OCI-M2 (cell line): ENCODE results near the gene MME.

ENCODE experiments used
- DNase-seq: peaks from one replicate; lab custom pipeline; 2025; ENCODE audit not compliant: unreplicated experiment; lab: John Stamatoyannopoulos, UW

The MME gene

GRCh38 chr3:155079746-155080487 lies at the start of gene MME:
Gene MME, plus strand, starts transcription at chr3:155080319. Its CDS starts 3,849 bp downstream, at chr3:155084168.
- no peak for DNase-seq

DNA sequence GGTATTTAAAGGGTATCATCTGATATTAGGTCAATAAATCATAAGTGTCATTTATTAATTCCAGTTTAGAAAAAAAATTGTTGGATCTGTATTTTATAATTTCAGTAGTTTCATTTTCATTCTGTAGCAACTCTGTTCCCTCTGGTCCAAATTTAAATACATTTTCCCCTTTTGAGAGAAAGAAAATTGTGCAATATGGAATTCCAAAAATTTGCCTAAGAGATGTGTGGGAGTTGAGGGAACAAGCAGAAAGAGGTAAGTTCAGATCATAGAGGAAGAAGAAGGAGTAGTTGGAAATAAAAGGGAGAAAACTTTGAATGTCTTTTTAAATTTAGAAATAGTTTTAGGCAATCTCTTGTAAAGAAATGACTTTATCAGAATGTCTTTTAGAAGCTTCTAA lies 48.9 kb upstream of the MME start:
- no peak for DNase-seq

DNA sequence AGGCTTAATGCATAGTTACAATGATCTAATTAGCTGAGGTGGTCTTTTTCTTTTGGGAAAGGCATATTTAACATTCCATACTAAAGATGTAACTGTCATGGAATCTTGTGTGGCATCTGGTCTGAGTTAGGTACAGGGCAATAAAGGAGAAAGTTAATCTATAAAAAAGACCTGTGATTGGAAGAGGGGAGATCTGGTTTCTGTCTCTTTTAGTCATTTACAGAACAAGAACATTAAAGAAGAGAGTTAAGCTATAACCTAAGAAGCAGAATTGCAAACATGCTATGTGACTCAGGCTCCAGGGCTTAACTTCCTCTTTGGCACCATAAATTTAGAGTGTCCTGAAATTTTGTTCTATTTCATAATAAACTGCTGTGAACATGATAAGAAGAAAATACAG lies 47.2 kb upstream of the MME start:
- no peak for DNase-seq

GRCh38 chr3:155034786-155035185 lies 45.3 kb upstream of the MME start:
- no peak for DNase-seq

DNA sequence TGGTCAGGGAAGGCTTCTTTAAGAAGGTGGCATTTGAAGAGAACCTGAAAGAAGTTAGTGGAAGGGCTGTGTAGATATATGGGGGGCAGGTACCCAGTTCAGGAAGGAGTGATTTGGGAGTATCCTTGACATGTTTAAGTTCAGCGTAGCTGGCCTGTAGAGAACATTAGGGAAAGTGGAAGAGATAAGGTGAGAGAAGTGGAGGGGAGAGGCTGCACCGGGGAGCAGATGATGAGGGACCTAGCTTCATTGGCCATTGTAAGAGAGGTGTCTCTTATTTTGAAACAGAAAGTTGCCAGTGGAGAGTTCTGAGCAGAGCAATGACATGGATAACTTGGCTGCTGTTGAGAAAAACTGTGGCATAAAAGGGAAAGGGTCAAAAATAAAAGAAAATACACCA lies 44.6 kb upstream of the MME start:
- no peak for DNase-seq

DNA sequence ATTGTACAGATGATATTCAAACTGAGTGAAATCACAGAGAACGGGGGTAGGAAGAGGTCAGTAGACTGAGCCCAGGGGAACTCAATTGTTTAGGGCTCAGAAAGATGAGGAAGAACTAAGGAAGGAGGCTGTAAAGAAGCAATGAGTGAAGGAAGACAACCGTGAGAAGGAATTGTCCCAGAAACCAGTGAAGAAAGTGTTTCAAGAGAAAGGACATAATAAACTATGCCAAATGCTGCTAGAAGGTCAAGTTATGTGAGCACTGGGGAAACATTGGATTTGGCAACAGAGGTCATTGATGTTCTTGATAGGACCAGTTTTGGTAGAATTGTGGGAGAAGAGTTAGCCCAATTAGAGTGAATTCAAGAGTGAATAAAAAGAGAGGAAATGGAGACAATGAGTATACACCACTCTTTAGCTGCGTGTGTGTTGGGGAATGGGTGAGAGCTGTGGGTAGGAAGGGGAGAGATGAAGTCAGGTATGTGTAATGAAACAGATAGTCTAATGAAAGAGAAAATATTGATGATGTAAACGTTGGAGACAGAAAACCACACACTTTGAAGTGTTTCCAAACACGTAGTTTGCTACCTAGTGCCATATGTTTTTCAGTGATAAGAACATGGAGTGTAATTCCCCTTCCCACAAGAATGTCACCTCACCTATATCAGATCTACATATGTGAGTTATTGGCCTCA lies 42.5 kb upstream of the MME start:
- no peak for DNase-seq

DNA sequence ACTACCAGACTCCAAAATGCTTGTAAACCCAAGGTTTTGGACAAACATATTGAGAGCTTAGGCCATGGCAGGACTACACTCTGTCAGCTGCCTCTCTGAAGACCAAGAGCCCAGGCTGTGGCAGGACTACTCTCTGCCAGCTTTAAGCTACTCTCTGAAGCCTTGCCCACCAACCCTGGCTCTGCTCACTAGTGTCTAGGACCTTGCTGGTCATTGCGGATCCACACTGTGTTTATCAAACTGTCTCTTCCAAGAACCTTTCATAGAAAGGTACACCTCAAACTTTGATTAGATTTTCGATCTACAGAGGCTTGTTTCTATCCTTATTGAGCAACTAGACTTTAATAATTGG lies 41.9 kb upstream of the MME start:
- no peak for DNase-seq

- DNase-seq: no peak
Measured at GRCh38 chr3:155046935-155047334, 33.2 kb upstream of the MME start.

- no peak for DNase-seq
Measured at GRCh38 chr3:155047672-155048071, 32.4 kb upstream of the MME start.

- DNase-seq: no peak
Measured at GRCh38 chr3:155049959-155050358, 30.2 kb upstream of the MME start.

- DNase-seq: no peak
Measured at GRCh38 chr3:155052470-155052869, 27.6 kb upstream of the MME start.

DNA sequence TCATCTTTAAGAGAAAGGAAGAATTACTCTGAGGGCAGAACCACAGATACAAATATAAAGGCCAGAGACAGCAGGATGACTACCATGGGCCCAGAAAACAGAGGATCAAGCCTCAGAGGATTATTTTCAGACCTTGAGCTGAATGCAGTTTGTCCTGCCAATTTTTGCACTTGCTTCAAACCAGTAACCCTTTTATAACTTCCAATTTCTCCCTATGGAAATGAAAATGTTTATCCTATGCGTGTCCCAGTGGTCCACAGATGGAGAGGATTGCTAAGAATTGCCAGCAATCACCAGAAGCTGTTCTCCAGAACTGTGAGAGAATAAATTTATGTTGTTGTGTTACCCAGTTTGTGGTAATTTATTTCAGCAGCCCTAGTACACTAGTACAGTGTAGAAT lies 26.4 kb upstream of the MME start:
- no peak for DNase-seq

GRCh38 chr3:155064920-155065319 lies 15.2 kb upstream of the MME start:
- DNase-seq: no peak

DNA sequence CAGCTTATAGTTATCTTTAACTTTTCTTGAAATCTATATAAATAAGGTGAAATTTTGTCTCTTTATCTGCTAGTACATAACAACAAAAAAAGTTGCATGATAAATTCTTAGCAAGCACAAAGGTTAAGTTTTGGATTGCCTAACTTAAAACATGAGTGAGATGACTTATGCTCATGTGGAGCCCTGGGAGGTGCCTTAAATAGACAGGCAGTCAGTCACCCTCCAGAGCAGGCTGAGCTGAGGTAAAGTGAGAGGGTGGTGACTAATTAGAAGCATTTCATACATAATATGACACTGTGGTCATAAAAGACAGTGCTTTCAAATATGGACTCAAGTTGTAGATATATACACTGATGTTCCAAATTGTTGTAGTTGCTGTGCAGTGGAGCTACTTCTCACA lies 14.6 kb upstream of the MME start:
- no peak for DNase-seq

- no peak for DNase-seq
Measured at GRCh38 chr3:155069729-155070128, 10.4 kb upstream of the MME start.

- DNase-seq: no peak
Measured at GRCh38 chr3:155070316-155070715, 9.8 kb upstream of the MME start.

GRCh38 chr3:155070932-155071387 lies 9.2 kb upstream of the MME start:
- DNase-seq: no peak

GRCh38 chr3:155075200-155075599 lies 4.9 kb upstream of the MME start:
- DNase-seq: no peak

DNA sequence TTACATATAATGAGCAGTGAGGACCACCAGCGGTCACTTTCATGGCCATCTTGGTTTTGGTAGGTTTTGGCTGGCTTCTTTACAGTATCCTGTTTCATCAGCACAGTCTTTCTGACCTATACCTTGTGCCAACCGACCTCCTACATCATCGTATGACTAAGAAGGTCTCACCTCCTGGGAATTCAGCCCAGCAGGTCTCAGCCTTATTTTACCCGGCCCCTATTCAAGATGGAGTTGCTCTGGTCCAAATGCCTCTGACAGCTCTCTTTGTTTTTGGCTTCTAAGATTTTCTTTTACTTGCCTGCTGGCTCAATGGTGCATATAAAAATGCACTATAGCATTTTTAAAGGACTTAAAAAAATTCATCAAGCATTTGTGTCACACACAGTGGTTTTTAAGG lies 3.2 kb upstream of the MME start:
- no peak for DNase-seq

- no peak for DNase-seq
Measured at GRCh38 chr3:155078711-155079467, 1.2 kb upstream of the MME start.

DNA sequence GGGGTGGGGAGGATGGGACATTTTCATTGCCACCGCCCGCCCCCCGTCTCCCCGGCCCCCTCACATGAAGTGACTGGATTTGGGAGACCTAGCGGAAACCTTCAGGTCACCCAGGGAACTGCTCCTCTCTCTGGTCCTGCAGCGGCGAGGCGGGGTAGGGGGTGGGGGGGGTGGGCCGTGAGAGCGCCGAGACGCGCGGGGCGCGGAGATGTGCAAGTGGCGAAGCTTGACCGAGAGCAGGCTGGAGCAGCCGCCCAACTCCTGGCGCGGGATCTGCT lies 712 bp upstream of the MME start:
- no peak for DNase-seq

DNA sequence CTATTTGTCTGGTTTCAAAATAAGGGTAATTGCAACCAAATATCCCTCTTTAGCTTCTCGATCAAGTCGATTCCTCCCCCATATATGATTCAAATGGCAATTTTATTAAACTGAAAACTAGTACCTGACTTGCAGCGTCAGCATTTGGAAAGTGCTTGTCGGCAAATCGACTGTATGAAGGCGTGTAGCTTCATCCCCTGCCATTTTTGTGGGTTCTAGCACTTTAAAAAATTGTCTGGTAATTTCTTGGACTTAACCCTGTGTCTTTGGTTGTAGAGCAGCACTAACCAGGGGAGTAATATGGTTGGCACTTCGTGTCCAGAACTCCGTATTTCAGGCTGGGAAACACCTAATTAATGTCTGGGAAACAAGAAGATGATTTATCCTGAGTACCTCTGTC lies 573 bp downstream of the MME start:
- DNase-seq: no peak
